GM19467 (cell line): ENCODE data around the gene RPL12.

Source experiments
- ATAC-seq: cut with Tn5 transposase; IDR thresholded peaks from one replicate; pipeline ENCODE4 v1.9.1; 2021; ENCODE audit warnings: mild to moderate bottlenecking, moderate library complexity; ENCODE audit not compliant: unreplicated experiment

RPL12 gene

DNA sequence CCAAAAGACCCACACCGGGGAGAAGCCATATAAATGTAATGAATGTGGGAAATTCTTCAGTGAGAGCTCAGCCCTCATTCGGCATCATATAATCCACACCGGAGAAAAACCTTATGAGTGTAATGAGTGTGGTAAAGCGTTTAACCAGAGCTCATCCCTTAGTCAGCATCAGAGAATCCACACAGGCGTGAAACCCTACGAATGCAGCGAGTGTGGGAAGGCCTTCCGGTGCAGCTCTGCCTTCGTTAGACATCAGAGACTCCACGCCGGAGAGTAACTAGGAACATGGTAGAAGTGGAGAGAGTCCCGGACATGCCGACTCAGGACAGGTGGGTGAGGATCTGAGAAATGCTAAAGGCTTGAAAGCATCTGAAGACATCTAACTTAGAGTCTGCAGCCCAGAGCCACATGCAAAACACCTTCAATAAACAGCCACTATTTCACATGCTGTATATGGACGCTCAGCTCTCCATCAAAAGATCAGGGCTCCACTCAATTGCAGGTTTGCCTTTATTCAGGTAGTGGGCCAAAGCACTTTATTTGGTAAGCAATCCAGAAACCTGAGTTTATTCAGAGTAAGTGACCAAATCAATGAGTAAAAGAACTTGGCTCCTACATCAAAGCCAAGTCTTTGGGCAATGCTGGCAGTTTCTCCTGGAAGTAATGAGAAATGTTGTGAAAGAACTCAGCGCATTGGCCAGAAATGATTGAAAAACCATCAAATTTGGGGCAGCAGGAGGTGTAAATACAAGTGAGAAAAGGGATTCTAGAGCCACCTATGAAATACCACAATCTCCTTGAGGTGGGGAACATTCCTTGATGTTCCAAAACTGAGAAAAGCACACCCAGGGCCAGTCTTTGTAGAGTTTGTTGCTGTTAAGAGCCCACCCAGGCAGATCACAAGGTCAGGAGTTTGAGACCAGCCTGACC is 6.0 kb downstream of the RPL12 start:
- no peak for ATAC-seq

DNA sequence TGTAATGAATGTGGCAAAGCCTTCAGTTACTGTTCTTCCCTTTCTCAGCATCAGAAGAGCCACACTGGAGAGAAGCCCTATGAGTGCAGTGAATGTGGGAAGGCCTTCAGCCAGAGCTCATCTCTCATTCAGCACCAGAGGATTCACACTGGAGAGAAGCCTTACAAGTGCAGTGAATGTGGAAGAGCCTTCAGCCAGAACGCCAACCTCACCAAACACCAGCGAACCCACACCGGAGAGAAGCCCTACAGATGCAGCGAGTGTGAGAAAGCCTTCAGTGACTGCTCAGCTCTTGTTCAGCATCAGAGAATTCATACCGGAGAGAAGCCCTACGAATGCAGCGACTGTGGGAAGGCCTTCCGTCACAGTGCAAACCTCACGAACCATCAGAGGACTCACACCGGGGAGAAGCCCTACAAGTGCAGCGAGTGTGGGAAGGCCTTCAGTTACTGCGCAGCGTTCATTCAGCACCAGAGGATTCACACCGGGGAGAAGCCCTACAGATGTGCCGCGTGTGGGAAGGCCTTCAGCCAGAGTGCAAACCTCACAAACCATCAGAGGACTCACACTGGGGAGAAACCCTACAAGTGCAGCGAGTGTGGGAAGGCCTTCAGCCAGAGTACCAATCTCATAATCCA is 6.8 kb downstream of the RPL12 start:
- no peak for ATAC-seq

DNA sequence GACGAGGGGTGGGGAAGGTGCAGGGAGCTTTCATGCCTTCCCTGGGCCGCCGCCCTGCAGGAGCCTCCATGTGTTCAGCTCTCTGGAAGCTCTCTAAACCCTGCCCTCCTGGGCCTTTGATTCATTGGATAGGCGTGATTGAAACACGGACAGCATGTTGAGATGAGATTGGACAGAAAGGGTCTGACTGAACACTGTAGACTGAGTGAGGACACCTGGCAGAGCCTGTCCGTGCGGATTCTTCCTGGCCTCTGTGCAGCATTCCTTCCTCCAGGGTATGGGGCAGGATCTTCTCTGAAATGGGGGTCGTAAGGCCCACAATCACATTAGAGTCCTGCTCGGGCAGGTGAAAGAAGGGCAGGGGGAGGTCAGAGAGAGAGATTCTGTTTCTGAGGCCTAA is 12.8 kb downstream of the RPL12 start:
- ATAC-seq, result no peak

DNA sequence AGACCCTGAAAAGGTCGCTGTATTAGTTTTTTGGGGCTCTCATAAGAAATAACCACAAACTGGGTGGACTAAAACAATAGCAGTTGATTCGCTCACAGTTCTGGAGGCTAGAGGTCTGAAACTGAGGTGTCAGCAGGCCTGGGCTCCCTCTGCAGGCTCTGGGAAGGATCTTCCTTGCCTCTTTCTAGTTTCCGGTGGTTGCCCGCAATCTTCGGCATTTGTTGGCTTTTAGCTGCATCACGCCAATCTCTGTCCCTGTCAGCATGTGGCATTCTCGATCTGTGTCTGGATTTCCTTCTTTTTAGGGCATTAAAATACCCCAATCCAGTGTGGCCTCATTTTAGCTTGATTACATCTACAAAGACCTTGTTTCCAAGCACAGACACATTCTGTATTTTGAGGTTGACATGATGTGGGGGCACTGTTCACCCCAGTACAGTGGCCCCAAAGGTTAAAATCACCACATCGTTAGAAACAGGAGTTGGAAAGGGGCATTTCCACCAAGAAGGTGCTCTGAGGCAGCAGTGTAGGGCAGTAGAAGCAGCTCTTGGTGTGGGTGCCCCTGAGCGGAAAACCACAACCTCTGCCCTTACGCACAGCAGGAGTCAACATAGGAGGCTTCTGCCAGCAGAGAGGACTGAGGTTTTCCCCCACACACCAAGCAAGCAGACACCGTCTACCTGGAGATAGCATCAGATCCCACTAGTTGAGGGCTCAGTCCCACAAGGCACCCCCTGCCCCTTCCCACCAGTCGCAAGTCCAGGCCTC is 13.5 kb downstream of the RPL12 start:
- no peak for ATAC-seq

DNA sequence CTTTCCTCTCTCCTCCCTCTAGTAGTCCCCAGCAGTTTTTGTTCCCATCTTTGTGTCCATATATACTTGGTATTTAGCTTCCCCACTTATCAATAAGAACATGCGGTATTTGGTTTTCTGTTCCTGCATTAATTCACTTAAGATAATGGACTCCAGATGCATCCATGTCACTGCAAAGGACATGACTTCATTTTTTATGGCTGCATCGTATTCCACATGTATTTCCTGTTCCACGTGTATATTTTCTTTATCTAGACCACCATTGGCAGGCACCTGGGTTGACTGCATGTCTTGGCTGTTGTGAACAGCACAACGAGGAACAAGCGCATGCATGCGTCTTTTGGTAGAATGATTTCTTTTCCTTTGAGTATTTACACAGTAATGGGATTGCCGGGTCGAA is 20.8 kb downstream of the RPL12 start:
- no peak for ATAC-seq

DNA sequence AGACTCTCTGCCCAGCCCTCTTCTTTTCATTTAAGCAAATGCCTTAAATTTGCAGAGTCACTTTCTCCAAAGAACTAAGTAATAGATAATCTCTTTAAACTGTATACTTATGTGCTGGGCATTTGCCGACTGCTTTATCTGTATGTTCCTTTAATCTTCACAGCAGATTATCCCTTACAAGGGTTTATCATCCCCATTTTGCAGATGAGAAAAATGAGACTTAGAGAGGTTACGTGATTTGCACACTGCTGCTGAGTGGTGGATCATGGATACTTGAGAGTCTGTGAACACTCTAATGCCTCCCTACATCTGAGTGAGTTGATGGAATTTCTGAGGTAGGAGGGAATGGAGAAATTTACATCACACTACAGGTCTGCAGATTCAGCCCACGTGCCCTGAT is 22.9 kb downstream of the RPL12 start:
- no peak for ATAC-seq

DNA sequence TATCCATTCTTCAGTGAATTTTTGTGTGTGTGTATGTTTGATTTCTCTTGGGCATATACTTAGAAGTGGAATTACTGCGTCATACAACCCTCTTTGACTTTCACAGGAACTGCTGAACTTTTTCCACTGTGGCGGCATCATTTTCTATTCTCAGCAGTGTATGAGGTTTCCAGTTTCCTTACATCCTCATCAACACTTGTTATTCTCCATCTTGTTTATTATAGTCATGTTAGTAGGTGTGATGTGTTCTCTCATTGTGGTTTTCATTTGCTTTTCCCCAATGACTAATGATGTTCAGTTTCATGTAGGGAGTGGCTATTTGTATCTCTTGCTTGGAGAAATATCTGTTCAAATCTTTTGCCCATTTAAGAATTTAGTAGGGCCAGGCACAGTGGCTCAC is 24.4 kb downstream of the RPL12 start:
- ATAC-seq, result no peak

DNA sequence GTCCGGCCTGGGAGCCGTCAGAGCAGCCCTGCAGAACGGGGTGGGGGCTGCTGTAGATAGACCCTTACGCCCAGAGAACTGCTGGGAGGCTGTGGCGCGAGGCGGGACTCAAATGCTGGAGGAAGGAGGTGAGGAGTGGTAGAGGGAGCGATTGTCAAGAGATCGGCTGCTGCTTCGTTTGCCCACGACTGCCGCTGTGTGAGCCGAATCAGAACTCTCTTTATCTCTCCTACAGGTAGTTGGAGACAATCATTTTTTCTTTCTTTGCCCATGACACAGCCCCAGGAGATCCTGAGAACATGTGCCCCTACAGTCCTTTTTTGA is 26.6 kb downstream of the RPL12 start:
- ATAC-seq, result no peak

DNA sequence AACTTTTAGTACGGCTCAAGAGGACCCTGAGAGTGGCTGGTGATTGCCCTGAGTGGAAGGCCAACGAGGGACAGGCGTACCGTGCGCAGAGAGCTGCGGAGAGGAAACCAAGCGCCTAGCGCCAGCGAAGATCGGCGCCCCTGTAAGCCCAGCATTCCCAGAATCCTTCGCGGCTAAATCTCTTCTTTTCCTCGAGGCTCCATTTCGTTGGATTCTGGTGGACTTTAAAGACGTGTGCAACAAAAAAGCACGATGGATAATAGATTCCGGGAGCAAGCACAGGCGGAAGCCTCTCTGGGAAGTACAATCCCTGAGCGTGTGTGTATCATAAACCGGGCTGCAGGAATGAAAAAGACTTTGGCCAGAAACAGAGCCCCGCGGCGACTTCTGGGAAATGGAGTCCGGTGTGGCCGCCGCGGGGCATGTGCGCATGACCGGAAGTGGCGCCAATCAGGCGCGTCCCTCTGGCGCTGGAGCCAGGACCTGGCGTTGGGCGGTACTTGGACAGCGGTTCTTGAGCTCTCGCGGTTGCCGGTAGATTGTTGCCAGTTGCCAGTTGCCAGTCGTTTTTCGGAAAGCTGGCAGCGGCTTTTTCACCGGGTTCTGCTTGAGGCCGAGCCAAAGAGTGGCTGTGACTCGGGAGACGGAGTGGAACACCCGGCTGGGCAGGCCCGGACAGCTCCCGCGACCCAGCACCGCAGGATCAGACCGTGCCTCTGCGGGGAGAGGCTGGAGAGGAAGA is 27.1 kb downstream of the RPL12 start, which contains the start of gene ZNF79:
Gene ZNF79, plus strand, starts transcription at position 449 of the 742 bp plus-strand sequence. CDS start 406 bp downstream, outside the sequence.
- peak; percentile 81 for ATAC-seq

DNA sequence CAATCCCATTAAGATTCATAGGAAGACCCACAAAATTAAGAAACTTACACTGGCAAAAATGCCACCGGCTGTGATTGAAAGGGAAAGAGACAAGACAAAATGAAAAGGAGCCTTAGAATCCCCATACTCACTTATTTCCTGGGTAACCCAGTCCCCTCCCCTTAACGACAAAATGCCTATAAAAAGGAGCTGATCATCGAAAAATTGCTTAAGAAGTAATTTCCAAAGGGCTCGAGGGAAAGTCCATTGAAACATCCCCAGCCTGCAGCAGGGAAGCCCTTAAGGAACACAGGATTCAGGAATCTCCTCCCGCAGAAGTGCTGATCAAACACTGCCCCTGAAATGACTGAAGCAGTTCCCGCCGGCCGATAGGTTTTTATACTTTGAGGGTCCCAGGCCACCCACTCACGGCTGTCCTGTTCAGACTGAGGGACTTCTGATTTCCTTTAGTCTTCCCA is 27.7 kb downstream of the RPL12 start:
- ATAC-seq, result no peak

DNA sequence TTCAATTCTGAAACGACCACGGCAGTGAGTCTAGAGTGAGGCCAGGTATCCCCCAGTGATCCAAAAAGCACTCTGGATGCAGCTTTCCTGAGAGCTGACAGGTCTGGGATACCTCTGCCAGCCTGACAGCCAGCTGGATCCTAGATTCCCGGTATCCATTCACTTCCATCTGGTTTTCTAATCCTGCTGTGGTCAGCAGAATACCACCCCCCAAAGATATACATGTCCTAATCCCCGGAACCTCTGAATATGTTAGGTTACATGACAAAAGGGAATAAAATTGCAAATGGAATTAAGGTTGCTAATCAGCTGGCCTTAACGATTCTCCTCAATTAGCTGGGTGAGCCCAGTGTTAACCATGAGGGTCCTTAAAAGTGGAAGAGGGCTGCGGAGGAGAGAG is 28.4 kb downstream of the RPL12 start:
- ATAC-seq, result no peak

DNA sequence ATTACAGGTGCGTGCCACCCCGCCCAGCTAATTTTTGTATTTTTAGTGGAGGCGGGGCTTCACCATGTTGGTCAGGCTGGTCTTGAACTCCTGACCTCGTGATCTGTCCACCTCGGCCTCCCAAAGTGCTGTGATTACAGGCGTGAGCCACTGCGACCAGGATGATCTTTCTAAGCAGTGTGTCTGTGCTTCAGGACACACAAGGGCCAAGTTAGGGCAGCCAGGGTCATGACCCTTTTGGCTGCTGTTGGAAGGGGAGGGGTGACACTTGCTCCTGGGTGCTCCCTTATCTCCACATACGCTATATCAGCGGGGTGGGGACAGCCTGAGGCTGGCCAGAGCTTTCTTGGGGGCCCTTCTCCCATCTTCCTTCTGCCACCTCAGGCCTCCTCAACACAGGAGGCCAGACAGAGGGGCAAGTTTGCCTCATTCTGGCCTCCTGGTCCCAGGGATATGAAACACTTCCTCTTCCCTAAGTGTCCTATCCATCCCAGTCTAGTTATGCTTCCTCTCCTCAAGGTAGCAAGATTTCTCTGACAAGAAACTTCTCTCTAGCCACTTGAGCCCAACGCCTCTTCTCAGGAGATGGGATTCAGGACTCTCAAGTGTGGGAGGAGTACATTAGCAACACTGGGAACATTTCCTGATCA is 28.9 kb downstream of the RPL12 start:
- ATAC-seq, result no peak

DNA sequence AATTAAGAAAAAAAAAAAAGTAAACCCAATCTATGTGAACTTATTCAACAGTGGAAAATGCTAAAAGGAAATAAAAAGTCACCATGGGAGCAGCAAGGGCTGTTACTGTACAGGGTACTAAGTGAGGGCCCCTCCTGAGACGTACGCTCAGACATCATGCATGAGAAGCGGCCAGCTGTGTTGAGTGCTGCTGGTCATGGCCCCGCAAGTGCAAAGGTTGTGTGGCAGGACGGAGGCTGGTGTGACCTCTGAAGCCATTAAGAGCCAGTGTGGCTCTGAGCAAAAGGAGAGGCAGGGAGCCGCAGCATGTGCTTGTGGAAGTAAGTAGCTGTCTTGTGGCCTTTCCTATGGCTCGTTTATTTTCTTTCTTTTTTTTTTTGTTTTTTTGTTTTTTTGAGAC is 30.1 kb downstream of the RPL12 start:
- ATAC-seq, result no peak

DNA sequence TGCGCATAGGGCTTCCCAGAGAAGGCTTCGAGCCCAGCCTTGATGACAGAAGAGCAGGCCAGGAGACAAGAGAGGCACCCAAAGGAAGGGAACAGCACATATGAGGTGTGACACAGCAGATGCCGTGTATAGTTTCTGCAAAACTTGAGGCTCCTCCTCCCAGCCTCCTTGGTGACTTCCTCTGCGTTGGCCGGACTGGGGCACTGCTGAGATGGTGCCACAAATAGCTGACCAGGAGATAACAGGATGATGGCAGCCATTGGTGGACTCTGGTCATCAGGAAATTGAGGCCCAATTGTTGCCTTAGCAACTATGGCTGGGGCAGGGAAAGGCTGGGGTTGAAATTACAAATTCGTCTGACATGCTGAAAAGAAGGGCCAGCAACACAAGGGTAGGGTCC is 31.9 kb downstream of the RPL12 start:
- ATAC-seq, result no peak

DNA sequence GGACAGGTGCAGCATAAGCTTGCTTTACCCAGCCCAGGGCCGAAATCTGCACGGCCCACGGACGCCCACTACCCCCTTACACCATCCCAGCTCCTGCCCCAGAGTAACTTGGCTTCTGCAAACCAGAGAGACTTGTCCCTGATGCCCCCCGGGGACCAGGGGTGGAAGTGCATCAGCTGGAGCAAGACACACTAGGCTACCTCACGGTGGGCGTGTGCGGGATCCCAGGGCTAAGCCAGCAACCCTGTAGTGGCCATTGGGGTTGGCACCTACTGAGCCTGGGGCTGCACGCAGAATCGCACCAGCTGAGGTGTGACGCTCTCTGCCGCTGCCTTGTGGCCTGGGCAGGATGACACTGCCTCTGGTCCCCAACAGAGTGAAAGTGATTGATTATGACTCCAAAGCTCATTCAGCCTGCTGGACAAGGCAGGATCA is 33.2 kb downstream of the RPL12 start:
- no peak for ATAC-seq

DNA sequence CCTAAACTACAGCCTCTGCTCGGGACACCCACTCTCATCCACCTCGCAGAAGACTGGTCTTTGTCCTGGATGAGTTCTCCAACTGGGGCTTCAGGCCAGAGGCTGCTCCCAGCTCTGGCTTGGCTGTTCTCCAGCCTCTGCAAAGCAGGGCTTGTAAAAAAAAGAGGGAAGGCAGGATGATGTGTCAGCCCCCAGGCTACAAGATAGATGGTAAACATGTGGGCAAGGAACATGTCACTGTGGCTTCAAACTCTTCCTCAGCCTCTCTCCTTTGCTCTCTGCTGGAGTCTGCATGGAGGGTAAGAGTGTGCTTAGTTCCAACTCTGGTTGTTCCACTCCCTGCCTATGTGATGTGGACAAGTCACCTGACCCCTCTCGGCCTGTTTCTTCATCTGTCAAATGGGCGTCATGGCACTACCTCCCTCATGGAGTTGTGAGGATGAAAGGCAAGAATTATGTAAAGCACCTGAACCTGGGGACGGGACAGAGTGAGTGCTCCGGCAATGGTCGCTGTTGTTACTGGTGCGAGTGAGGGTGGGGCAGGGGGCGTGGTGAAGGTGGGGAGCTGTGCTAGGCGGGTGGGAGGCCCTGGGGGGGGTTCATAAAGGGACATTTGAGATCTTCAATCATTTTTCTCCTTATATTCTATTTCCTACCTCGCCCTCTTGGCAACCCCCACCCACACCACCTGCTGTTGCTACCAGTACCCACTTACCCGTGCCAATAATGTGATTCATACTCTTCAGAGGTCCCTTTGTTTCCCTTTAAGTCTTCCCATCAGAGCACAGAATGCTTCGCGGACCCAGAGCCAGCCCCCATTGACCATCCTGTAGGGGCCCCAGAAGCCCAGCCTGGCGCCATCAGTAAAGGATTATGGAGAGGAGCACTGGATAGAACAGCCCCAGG is 33.8 kb downstream of the RPL12 start:
- ATAC-seq, result no peak

DNA sequence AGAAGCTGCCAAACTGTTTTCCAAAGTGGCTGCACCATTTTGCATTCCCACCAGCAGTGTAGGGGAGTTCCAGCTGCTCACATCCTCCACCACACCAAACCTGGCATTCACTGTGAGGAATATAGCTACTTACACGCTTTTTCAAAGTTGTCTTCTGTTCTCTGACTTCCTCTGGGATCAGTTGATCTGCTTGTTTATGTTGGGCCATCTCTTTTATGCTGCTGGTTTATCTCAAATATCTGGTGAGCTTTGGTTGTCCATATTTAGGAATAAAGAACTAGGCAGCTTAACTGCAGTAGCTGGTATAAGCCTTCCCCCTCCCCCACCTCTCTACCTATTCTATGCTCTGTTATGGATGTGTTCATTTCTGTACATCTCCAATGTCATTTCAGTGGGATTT is 35.5 kb downstream of the RPL12 start:
- no peak for ATAC-seq

DNA sequence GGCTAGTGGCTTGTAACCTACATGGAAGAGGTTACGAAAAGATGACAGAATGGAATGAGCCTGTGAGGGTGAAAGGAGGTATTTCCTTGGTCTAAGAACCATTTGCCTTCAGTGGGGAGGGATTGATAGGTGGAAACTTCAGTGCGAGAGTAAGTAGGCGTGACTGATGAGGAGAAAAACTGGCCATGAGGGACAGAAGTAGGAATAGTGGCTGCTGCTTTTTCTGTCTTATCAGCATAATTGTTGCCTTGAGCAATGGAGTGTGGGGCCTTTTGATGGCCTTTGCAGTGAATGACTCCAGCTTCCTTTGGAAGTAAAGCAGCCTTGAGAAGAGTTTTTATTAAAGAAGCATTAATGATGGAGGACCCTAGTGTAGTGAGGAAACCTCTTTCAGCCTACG is 36.1 kb downstream of the RPL12 start:
- no peak for ATAC-seq

DNA sequence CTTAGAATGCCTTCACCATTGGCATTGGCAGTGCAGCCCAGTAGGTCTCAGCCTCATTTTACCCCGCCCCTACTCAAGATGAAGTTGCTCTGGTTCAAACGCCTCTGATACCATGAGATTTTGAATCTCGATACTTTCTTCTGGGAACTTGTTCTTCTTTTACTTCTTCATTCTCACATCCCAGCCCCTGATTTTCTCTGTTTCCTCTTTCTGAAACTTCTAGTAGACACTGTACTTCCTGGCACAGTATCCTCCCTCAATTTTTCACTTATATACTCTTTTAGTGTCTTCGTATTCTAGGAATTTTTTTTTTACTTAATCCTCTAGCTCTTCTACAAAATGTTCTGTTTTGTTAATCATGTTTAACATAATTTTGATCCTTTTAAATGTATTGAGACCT is 40.1 kb downstream of the RPL12 start:
- no peak for ATAC-seq
